ENCODE results near the gene GDF10.

The GDF10 gene

GRCh38 chr10:47329855-47330254 is 29.9 kb downstream of the GDF10 start:
- no peak for DNase-seq (ENCODE audit: low read depth)
- TF ChIP-seq CTCF (IDR thresholded peaks at IDR 0.05; ENCODE audit: low read depth, low read length, missing control alignments): no peak
- H3K4me3 ChIP-seq (ENCODE audit: low read depth, low read length): no peak overlapping the region

GRCh38 chr10:47330366-47330765 is 30.4 kb downstream of the GDF10 start:
- H3K4me3 ChIP-seq (ENCODE audit: low read depth, low read length): no peak overlapping the region
- DNase-seq (ENCODE audit: low read depth): no peak
- no peak for TF ChIP-seq CTCF (IDR thresholded peaks at IDR 0.05; ENCODE audit: low read depth, low read length, missing control alignments)

GRCh38 chr10:47330804-47331203 is 30.8 kb downstream of the GDF10 start:
- H3K4me3 ChIP-seq (ENCODE audit: low read depth, low read length): no peak overlapping the region
- no peak for DNase-seq (ENCODE audit: low read depth)
- TF ChIP-seq CTCF (IDR thresholded peaks at IDR 0.05; ENCODE audit: low read depth, low read length, missing control alignments): no peak

GRCh38 chr10:47331491-47331890 is 31.5 kb downstream of the GDF10 start:
- H3K4me3 ChIP-seq (ENCODE audit: low read depth, low read length): no peak overlapping the region
- no peak for DNase-seq (ENCODE audit: low read depth)

GRCh38 chr10:47331954-47332353 is 32.0 kb downstream of the GDF10 start:
- no peak overlapping the region for H3K4me3 ChIP-seq (ENCODE audit: low read depth, low read length)
- TF ChIP-seq CTCF (IDR thresholded peaks at IDR 0.05; ENCODE audit: low read depth, low read length, missing control alignments): no peak
- DNase-seq (ENCODE audit: low read depth): no peak

More at GRCh38 chr10:47331491-47331890, 31.5 kb downstream of the GDF10 start:
- no peak for TF ChIP-seq CTCF (IDR thresholded peaks at IDR 0.05; ENCODE audit: low read depth, low read length, missing control alignments)

- no peak overlapping the region for H3K4me3 ChIP-seq (ENCODE audit: low read depth, low read length)
- TF ChIP-seq CTCF (IDR thresholded peaks at IDR 0.05; ENCODE audit: low read depth, low read length, missing control alignments): no peak
- DNase-seq (ENCODE audit: low read depth): no peak
Observed at GRCh38 chr10:47332371-47332770, 32.4 kb downstream of the GDF10 start.

GRCh38 chr10:47332946-47333345 is 32.9 kb downstream of the GDF10 start:
- H3K4me3 ChIP-seq (ENCODE audit: low read depth, low read length): no peak overlapping the region
- DNase-seq (ENCODE audit: low read depth): no peak
- TF ChIP-seq CTCF (IDR thresholded peaks at IDR 0.05; ENCODE audit: low read depth, low read length, missing control alignments): no peak
